H1 (cell line): ENCODE measurements around the gene SH3BP5. TPM values are rescaled to one million over a fixed set of nuclear protein-coding genes. Genes with fewer than 3 reads are reported as not detected.

Experiments
- CTCF ChIA-PET: fragments of 300-600 bp; sonication (Branson Sonifier 250); formaldehyde crosslinking; loops from one replicate; lab custom pipeline; 2021; ENCODE audit not compliant: partially characterized antibody; lab: Charles Lee
- POLR2A ChIA-PET: fragments of 300-600 bp; sonication (Branson Sonifier 250); formaldehyde crosslinking; loops from one replicate; lab custom pipeline; 2021; ENCODE audit warnings: inconsistent platforms; ENCODE audit not compliant: partially characterized antibody; lab: Charles Lee
- DNase-seq, 2 experiments: peaks; one replicate each; pipeline versions ENCODE4 v3.0.0 to v3.0.0-alpha.2; 2010 to 2022; ENCODE audit warnings: low spot score in 2 of 2, low read depth in 1 of 2, mixed read lengths in 1 of 2
- FAIRE-seq: peaks from 2 replicates; lab custom pipeline; 2011; peaks lifted over from hg19 to GRCh38; lab: Jason Lieb, UNC
- H2AFZ ChIP-seq: 2 replicates; pipeline ENCODE4 v1.8.1; 2012; ENCODE audit warnings: low read length, inconsistent platforms
- H2AK5ac ChIP-seq: 2 replicates; pipeline ENCODE4 v1.6.1; 2013; ENCODE audit warnings: low read depth, low read length
- H2BK120ac ChIP-seq: replicated peaks from 2 replicates; pipeline ENCODE3; 2013; ENCODE audit warnings: low read depth, low read length, inconsistent platforms
- H2BK12ac ChIP-seq: 2 replicates; pipeline ENCODE4 v1.6.1; 2013; ENCODE audit warnings: low read depth, low read length
- H2BK15ac ChIP-seq: 2 replicates; pipeline ENCODE4 v1.6.1; 2013; ENCODE audit warnings: low read length
- H2BK20ac ChIP-seq: 2 replicates; pipeline ENCODE4 v1.6.1; 2013; ENCODE audit warnings: low read length
- H2BK5ac ChIP-seq: 2 replicates; pipeline ENCODE4 v1.6.1; 2013; ENCODE audit warnings: low read depth, low read length
- H3K14ac ChIP-seq: 2 replicates; pipeline ENCODE4 v1.6.1; 2013; ENCODE audit warnings: inconsistent platforms; ENCODE audit not compliant: insufficient read length
- H3K18ac ChIP-seq: 2 replicates; pipeline ENCODE4 v1.6.1; 2013; ENCODE audit warnings: low read length; ENCODE audit errors: extremely low read depth
- H3K23ac ChIP-seq: 2 replicates; pipeline ENCODE4 v1.6.1; 2013; ENCODE audit warnings: inconsistent platforms; ENCODE audit not compliant: insufficient read length
- H3K23me2 ChIP-seq: 2 replicates; pipeline ENCODE4 v1.6.1; 2013; ENCODE audit warnings: low read depth, low read length
- H3K27ac ChIP-seq: 2 replicates; pipeline ENCODE4 v1.6.1; 2011; ENCODE audit warnings: low read depth, low read length, inconsistent platforms
- H3K27me3 ChIP-seq, 4 experiments: replicated peaks in 1 of 4; 1 replicate in 1 of 4; 2 replicates in 3 of 4; pipeline versions ENCODE4 v1.6.1 to v1.8.1; 2011 to 2013; ENCODE audit warnings: low read length in 3 of 4, mild to moderate bottlenecking in 3 of 4, inconsistent platforms in 2 of 4, mixed read lengths in 2 of 4, moderate library complexity in 1 of 4; ENCODE audit not compliant: control insufficient read depth in 3 of 4, insufficient read depth in 3 of 4; ENCODE audit errors: extremely low read depth in 1 of 4
- H3K36me3 ChIP-seq, 4 experiments: 2 replicates each; pipeline versions ENCODE4 v1.6.1 to v1.8.1; 2011 to 2013; ENCODE audit warnings: mild to moderate bottlenecking in 4 of 4, low read length in 3 of 4, moderate library complexity in 2 of 4, control low read depth in 1 of 4, inconsistent platforms in 1 of 4; ENCODE audit not compliant: insufficient read depth in 4 of 4, control insufficient read depth in 2 of 4
- H3K4ac ChIP-seq: replicated peaks from 2 replicates; pipeline ENCODE3; 2013; ENCODE audit warnings: low read length, low read depth, mixed read lengths, inconsistent platforms; ENCODE audit not compliant: insufficient read length
- H3K4me1 ChIP-seq, 4 experiments: replicated peaks in 1 of 4; 1 replicate in 1 of 4; 2 replicates in 3 of 4; pipeline versions ENCODE4 v1.6.1 to v1.8.1; 2011 to 2013; ENCODE audit warnings: low read length in 3 of 4, inconsistent platforms in 2 of 4, mixed read lengths in 1 of 4; ENCODE audit not compliant: insufficient read depth in 4 of 4, control insufficient read depth in 3 of 4
- H3K4me2 ChIP-seq, 2 experiments: 2 replicates each; pipeline versions ENCODE4 v1.6.1 to v1.8.1; 2011 to 2013; ENCODE audit warnings: low read depth in 2 of 2, low read length in 2 of 2, control low read depth in 1 of 2, inconsistent platforms in 1 of 2, mild to moderate bottlenecking in 1 of 2; ENCODE audit not compliant: insufficient read depth in 1 of 2
- H3K4me3 ChIP-seq, 4 experiments: fragments of 200-600, 300-600 bp in 1 of 4; sonication (generic), shearing (Covaris generic), sonication (Bioruptor Twin) in 1 of 4; 2 replicates each; pipeline versions ENCODE4 v1.5.1 to v1.8.1; 2011 to 2016; ENCODE audit warnings: low read length in 4 of 4, low read depth in 3 of 4, control low read depth in 2 of 4, inconsistent platforms in 2 of 4, mild to moderate bottlenecking in 2 of 4, mixed read lengths in 1 of 4, moderate library complexity in 1 of 4; ENCODE audit not compliant: insufficient read depth in 2 of 4; ENCODE audit errors: extremely low read depth in 1 of 4
- H3K56ac ChIP-seq: replicated peaks from 2 replicates; pipeline ENCODE3; 2013; ENCODE audit warnings: low read depth, mild to moderate bottlenecking, mixed read lengths, low read length, inconsistent platforms; ENCODE audit not compliant: insufficient read length
- H3K79me1 ChIP-seq: 2 replicates; pipeline ENCODE4 v1.6.1; 2013; ENCODE audit warnings: low read depth, low read length, control low read depth
- H3K79me2 ChIP-seq, 2 experiments: 2 replicates each; pipeline versions ENCODE4 v1.6.1 to v1.8.1; 2012 to 2013; ENCODE audit warnings: low read length in 2 of 2, mild to moderate bottlenecking in 2 of 2, inconsistent platforms in 1 of 2; ENCODE audit not compliant: insufficient read depth in 2 of 2, control insufficient read depth in 1 of 2
- H3K9ac ChIP-seq, 4 experiments: replicated peaks in 1 of 4; 1 replicate in 1 of 4; 2 replicates in 3 of 4; pipeline versions ENCODE4 v1.6.1 to v1.8.1; 2011 to 2013; ENCODE audit warnings: low read depth in 3 of 4, low read length in 3 of 4, control low read depth in 2 of 4, mild to moderate bottlenecking in 2 of 4, moderate library complexity in 2 of 4, inconsistent platforms in 1 of 4; ENCODE audit errors: extremely low read depth in 1 of 4
- H3K9me3 ChIP-seq, 2 experiments: 2 replicates each; pipeline versions ENCODE4 v1.6.1 to v1.8.1; 2012 to 2013; ENCODE audit warnings: mild to moderate bottlenecking in 2 of 2, moderate library complexity in 2 of 2, control low read depth in 1 of 2, inconsistent platforms in 1 of 2, low read depth in 1 of 2, low read length in 1 of 2, mixed read lengths in 1 of 2; ENCODE audit not compliant: insufficient read depth in 2 of 2
- H4K20me1 ChIP-seq, 2 experiments: replicated peaks in 1 of 2; 2 replicates each; pipeline versions ENCODE3 to v1.8.1; 2011 to 2013; ENCODE audit warnings: inconsistent platforms in 2 of 2, low read length in 2 of 2, mild to moderate bottlenecking in 1 of 2; ENCODE audit not compliant: insufficient read depth in 2 of 2, control insufficient read depth in 1 of 2
- H4K5ac ChIP-seq: 2 replicates; pipeline ENCODE4 v1.6.1; 2013; ENCODE audit warnings: low read length, low read depth, mixed read lengths, inconsistent platforms; ENCODE audit not compliant: insufficient read length
- H4K8ac ChIP-seq: 2 replicates; pipeline ENCODE4 v1.8.0; 2013; ENCODE audit warnings: mild to moderate bottlenecking, moderate library complexity, low read length, inconsistent platforms; ENCODE audit not compliant: insufficient read depth; ENCODE audit errors: extremely low read depth
- H4K91ac ChIP-seq: replicated peaks from 2 replicates; pipeline ENCODE3; 2013; ENCODE audit warnings: low read length, mixed read lengths, inconsistent platforms; ENCODE audit not compliant: insufficient read length
- HDAC6 ChIP-seq: IDR thresholded peaks from one replicate; pipeline ENCODE4 v1.7.1; 2012; ENCODE audit warnings: low read depth, mild to moderate bottlenecking, inconsistent platforms, low read length, moderate library complexity
- POU5F1 ChIP-seq: IDR thresholded peaks from 2 replicates; pipeline ENCODE4 v1.6.1; 2011; ENCODE audit warnings: low read depth, mild to moderate bottlenecking, low read length, moderate library complexity
- WGBS, 2 experiments: shearing (Covaris generic) in 1 of 2; methylation state at CpG; one replicate each; pipeline versions ENCODE4 v1.1.6 to v1.1.7; 2013 to 2015; ENCODE audit warnings: low lambda C conversion rate in 2 of 2, mixed read lengths in 2 of 2, inconsistent platforms in 1 of 2, low coverage in 1 of 2, missing lambda C conversion rate in 1 of 2; ENCODE audit not compliant: insufficient replicate concordance in 2 of 2, insufficient coverage in 1 of 2, insufficient read length in 1 of 2; ENCODE audit errors: extremely low coverage in 1 of 2, missing lambda C conversion rate in 1 of 2; 5-methylcytosine and 5-hydroxymethylcytosine counted together
- polyA plus RNA-seq, 7 experiments: library from polyadenylated mRNA; depleted of rRNA in 3 of 7; stranded (reverse) in 5 of 7; unstranded in 2 of 7; fragments of >200 nt in 5 of 7; fragments of 200-250 nt in 2 of 7; gene quantifications; 1 replicate in 5 of 7; 2 replicates in 1 of 7; 4 replicates in 1 of 7; pipeline versions ENCODE4 v1.2.1 to v1.2.3, GENCODE V29; 2011 to 2013; ENCODE audit warnings: missing spikeins in 2 of 7, mixed read lengths in 2 of 7
- total RNA-seq: library from RNA; stranded (reverse); fragmentation: NEBNext Ultra II Directional; extraction: Animal tissue kit (Norgen Biotek cat#: 25700); gene quantifications from 2 replicates; pipeline ENCODE4 v1.2.1, GENCODE V29; 2021

The SH3BP5 gene
- total and polyA plus RNA-seq, 2 of the 8 experiments (the other 6 are each of a cell fraction or from before 2014, with no cell fraction given): 7.1 to 9.7 TPM

- Histone ChIP-seq H3K18ac (no peak overlapping the region), H3K79me1 (no peaks in the 10 kb centered on the region), H4K8ac (no peak overlapping the region), H2AFZ (no peak overlapping the region), H3K79me2 (no peaks in the 10 kb centered on the region), H3K23me2 (no peaks in the 10 kb centered on the region), H2BK5ac (no peak overlapping the region), H3K4ac (no peak overlapping the region), H3K9ac (no peak overlapping the region), H3K4me3 (no peak overlapping the region), H3K9me3 (no peaks in the 10 kb centered on the region), H2AK5ac (no peak overlapping the region), H3K56ac (no peak overlapping the region), H2BK12ac (no peak overlapping the region), H3K27ac (no peak overlapping the region), H4K20me1 (peaks cover 0 to 2% of the 10 kb centered on the region in 2 experiments), H4K91ac (no peak overlapping the region), H3K36me3 (peaks cover 4 to 39% (median 15%) of the 10 kb centered on the region in 4 experiments; a peak in 7 of 8 replicates), H2BK120ac (no peak overlapping the region), H2BK15ac (no peak overlapping the region), H2BK20ac (no peak overlapping the region), H3K27me3 (no peaks in the 10 kb centered on the region), H4K5ac (no peak overlapping the region), H3K4me2 (no peak overlapping the region), H3K14ac (no peak overlapping the region), H3K23ac (no peak overlapping the region), H3K4me1 (no peaks in the 10 kb centered on the region)
- FAIRE-seq (no peak), DNase-seq (no peak)
- POLR2A ChIA-PET: no interaction called here
- CTCF ChIA-PET: interaction anchor here (0.7 to 1.5 kb wide), 8 partner anchors 9 to 154 kb away, joined by 3 to 9 read pairs (median 3); no protein-coding TSS in a partner anchor
- no peak for TF ChIP-seq HDAC6
- TF ChIP-seq POU5F1: no peak
- WGBS, 2 experiments: 94% methylated on average over 7 of the region's 7 CpGs; no CpG with 5 or more reads in 1 of the 2 experiments
Measured at GRCh38 chr3:15253023-15253697, 79.2 kb downstream of the SH3BP5 start.
